A172 (cell line): ENCODE measurements around the gene CYB5R2. TPM values are rescaled to one million over a fixed set of nuclear protein-coding genes. Genes with fewer than 3 reads are reported as not detected.

ENCODE experiments used
- DNase-seq: peaks from one replicate; pipeline ENCODE4 v3.0.0-alpha.2; 2015; ENCODE audit warnings: low spot score
- total RNA-seq: library from RNA; depleted of rRNA; stranded (reverse); fragments of >200 nt; shearing (Covaris generic); gene quantifications from 2 replicates; pipeline ENCODE4 v1.2.3, GENCODE V29; 2014; rRNA removed

The CYB5R2 gene
- total RNA-seq, 1 experiment from 2014 or later, result not detected

- DNase-seq, result peak; percentile 10
Observed at GRCh38 chr11:7637447-7638157, 35.7 kb downstream of the CYB5R2 start.

- DNase-seq, result no peak
Observed at GRCh38 chr11:7636350-7636749, 37.0 kb downstream of the CYB5R2 start.

- DNase-seq, result no peak
Observed at GRCh38 chr11:7635708-7636107, 37.6 kb downstream of the CYB5R2 start.

- DNase-seq, result no peak
Observed at GRCh38 chr11:7635137-7635536, 38.2 kb downstream of the CYB5R2 start.

GRCh38 chr11:7632211-7632610 lies 41.1 kb downstream of the CYB5R2 start:
- no peak for DNase-seq

- no peak for DNase-seq
Observed at GRCh38 chr11:7630002-7630401, 43.3 kb downstream of the CYB5R2 start.

- no peak for DNase-seq
Observed at GRCh38 chr11:7628660-7629059, 44.6 kb downstream of the CYB5R2 start.

- no peak for DNase-seq
Observed at GRCh38 chr11:7622721-7623120, 50.6 kb downstream of the CYB5R2 start.

GRCh38 chr11:7621554-7621953 lies 51.7 kb downstream of the CYB5R2 start:
- no peak for DNase-seq

GRCh38 chr11:7621090-7621489 lies 52.2 kb downstream of the CYB5R2 start:
- no peak for DNase-seq

- no peak for DNase-seq
Observed at GRCh38 chr11:7619322-7619721, 54.0 kb downstream of the CYB5R2 start.

GRCh38 chr11:7617032-7617431 lies 56.3 kb downstream of the CYB5R2 start:
- no peak for DNase-seq

Other genes with a start within 250 kb of the CYB5R2 start
- gene OLFML1, start 188.0 kb downstream of the CYB5R2 start, total RNA-seq, result 0.96 TPM in 1 of 2 replicates, not detected in the other
- 0.38 and 3.1 TPM in 2 replicates for gene PPFIBP2, start 159.5 kb downstream of the CYB5R2 start, total RNA-seq
- gene OVCH2, start 33.0 kb upstream of the CYB5R2 start, total RNA-seq, result not detected in 2 replicates
- not detected in 2 replicates for gene OR5P2, start 123.4 kb upstream of the CYB5R2 start, total RNA-seq
- gene OR5P3, start 157.3 kb upstream of the CYB5R2 start, total RNA-seq, result not detected in 2 replicates